Activated naive CD4-positive, alpha-beta T cell treated with anti-CD3 and anti-CD28 coated beads, Interleukin-2, amount 10 ng/mL, durations not matched to agents 7 days and 5 days (primary cell): ENCODE data around the gene TBC1D5.
"Not testable (repeated sequence)": the region's sequence is repeated elsewhere in the genome, so short reads cannot be mapped to it uniquely, and the experiment has no call there.

Experiments
- CTCF ChIA-PET: fragments of 350-600 bp; sonication (Branson Sonifier 250); formaldehyde crosslinking; loops from one replicate; lab custom pipeline; 2021; ENCODE audit warnings: antibody characterized with exemption; lab: Charles Lee
- DNase-seq: peaks from one replicate; pipeline ENCODE4 v3.0.0-alpha.2; 2020
- H3K27ac Mint-ChIP-seq: one replicate; pipeline ENCODE4 v1.8.0; 2021; ENCODE audit warnings: mild to moderate bottlenecking, moderate library complexity, mixed read lengths
- H3K27me3 Mint-ChIP-seq: one replicate; pipeline ENCODE4 v1.8.0; 2021; ENCODE audit warnings: mild to moderate bottlenecking, mixed read lengths
- H3K36me3 Mint-ChIP-seq: one replicate; pipeline ENCODE4 v1.8.0; 2021; ENCODE audit warnings: mixed read lengths
- H3K4me1 Mint-ChIP-seq: one replicate; pipeline ENCODE4 v1.8.0; 2021; ENCODE audit warnings: mixed read lengths
- H3K4me3 Mint-ChIP-seq: one replicate; pipeline ENCODE4 v1.8.0; 2021; ENCODE audit warnings: mild to moderate bottlenecking, moderate library complexity, mixed read lengths
- H3K9me3 Mint-ChIP-seq: one replicate; pipeline ENCODE4 v1.8.0; 2021; ENCODE audit warnings: mixed read lengths

Gene TBC1D5, protein sequence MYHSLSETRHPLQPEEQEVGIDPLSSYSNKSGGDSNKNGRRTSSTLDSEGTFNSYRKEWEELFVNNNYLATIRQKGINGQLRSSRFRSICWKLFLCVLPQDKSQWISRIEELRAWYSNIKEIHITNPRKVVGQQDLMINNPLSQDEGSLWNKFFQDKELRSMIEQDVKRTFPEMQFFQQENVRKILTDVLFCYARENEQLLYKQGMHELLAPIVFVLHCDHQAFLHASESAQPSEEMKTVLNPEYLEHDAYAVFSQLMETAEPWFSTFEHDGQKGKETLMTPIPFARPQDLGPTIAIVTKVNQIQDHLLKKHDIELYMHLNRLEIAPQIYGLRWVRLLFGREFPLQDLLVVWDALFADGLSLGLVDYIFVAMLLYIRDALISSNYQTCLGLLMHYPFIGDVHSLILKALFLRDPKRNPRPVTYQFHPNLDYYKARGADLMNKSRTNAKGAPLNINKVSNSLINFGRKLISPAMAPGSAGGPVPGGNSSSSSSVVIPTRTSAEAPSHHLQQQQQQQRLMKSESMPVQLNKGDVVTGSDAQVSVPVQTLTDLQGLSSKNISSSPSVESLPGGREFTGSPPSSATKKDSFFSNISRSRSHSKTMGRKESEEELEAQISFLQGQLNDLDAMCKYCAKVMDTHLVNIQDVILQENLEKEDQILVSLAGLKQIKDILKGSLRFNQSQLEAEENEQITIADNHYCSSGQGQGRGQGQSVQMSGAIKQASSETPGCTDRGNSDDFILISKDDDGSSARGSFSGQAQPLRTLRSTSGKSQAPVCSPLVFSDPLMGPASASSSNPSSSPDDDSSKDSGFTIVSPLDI

DNA sequence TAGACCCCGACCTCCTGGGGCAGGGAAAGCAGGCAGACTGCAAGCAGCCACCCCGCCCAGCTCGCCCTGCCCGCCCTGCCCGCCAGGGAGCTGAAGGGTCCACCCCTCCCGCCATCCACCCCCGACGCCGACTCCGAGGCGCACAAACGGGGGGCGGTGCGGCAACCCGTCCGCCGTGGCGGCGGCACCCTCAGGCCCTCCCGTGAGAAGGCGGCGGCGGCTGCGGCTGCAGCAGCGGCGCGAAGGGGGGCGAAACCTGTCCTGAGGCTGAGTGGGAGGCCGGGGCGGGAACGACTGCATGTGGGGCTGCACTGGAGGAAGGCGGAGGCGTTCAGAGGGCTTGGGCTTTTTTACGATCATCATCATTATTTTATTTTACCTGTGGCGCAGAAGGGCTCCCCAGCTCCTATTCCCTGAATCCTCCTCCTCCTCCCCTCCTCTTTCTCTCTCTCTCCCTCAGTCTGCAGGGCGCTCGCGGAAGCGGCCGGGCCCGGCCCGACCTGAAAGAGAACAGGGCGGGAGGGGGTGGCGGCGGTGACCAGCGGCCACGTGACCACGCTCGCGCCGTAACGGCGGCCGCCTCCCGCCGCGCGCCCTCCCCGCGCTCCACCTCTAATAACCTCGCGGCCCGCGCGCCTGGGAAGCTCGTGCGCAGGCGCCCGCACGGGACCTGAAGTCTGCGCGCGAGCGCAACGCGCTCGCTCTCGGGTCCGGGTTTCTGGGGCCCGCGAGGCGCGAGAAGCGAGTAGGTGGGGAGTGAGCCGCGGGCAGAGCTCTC, at the start of gene TBC1D5:
TBC1D5 (minus strand) TSS at position 530 of the 778 bp plus-strand sequence. CDS start 234,061 bp downstream, outside the sequence.
- peaks cover 50% of the 10 kb centered on the region for H3K4me1 Mint-ChIP-seq
- peak within 1 kb of the TSS; percentile 95 for H3K27ac Mint-ChIP-seq
- H3K36me3 Mint-ChIP-seq = peaks cover 4% of the 10 kb centered on the region
- CTCF ChIA-PET = interaction anchor here (0.9 kb wide), 1 partner anchor 14 kb away, joined by 3 read pairs; no protein-coding TSS in a partner anchor
- peak; percentile 95 for DNase-seq
- H3K27me3 Mint-ChIP-seq = no peaks in the 10 kb centered on the region
- H3K4me3 Mint-ChIP-seq = peak within 1 kb of the TSS; percentile 92
- H3K9me3 Mint-ChIP-seq = no peaks in the 10 kb centered on the region

DNA sequence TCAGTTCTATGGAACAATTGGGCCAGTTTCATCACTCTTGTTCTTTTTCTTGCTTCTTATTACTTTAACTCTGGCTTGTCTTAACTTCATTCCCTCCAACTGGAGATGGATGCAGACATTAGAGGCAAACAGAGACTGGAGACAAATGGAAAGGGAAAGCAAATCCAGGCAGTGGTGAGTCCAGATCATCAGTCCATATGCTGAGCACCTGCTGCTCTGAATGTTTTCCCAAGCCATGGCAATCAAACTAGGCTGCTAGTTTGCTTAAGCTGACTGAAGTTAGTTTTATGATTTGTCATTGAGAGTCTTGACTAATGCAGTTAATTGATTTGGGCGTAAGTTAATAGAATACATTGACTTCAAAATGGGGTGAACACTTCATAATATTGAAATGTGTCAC, 41.0 kb upstream of the TBC1D5 start:
- Mint-ChIP-seq H3K36me3 (peaks cover 22% of the 10 kb centered on the region), H3K4me3 (no peak overlapping the region), H3K27me3 (peaks cover 16% of the 10 kb centered on the region), H3K27ac (no peak overlapping the region), H3K9me3 (peaks cover 18% of the 10 kb centered on the region), H3K4me1 (peaks cover 23% of the 10 kb centered on the region)
- DNase-seq = no peak
- CTCF ChIA-PET = no interaction called here

DNA sequence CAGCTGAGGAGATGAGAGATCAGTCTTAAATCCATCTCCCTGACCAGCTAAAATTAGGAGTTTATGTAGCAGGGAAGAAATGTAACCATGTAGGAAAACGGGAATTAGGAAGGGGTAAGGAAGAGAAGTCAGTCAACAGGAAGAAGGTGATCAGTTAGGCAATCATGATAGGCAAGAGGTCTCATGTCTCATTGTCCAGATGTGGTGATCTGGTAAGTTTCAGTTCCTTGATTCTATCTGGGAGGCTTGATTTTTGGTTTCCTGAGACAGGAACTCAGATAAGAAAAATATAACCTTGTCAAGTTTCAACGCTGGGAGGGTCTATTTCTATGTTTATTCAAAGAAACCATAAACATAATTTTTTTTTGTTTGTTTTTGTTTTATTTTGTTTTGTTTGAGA, 40.3 kb upstream of the TBC1D5 start:
- DNase-seq = no peak
- Mint-ChIP-seq H3K27me3 (peaks cover 16% of the 10 kb centered on the region), H3K9me3 (peaks cover 20% of the 10 kb centered on the region), H3K4me1 (peaks cover 23% of the 10 kb centered on the region), H3K27ac (no peak overlapping the region), H3K4me3 (no peak overlapping the region), H3K36me3 (peaks cover 22% of the 10 kb centered on the region)
- CTCF ChIA-PET = no interaction called here

DNA sequence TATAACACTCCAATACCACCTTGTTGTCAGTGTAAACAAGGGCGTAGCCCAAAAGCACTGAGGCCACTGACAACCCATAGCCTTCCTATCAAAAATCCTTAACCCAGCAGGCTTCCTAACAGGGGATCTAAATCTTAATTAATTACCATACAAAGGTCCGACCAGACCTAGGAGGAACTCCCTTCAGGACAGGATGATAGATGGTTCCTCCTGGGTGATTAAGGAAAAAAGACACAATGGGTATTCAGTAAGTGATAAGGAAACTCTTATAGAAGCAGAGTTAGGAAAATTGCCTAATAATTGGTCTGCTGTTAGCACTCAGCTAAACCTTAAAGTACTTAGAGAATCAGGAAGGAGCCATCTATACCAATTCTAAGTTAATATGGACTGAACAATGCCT, 37.9 kb upstream of the TBC1D5 start:
- H3K9me3 Mint-ChIP-seq = peaks cover 25% of the 10 kb centered on the region
- H3K27ac Mint-ChIP-seq = not testable (repeated sequence)

DNA sequence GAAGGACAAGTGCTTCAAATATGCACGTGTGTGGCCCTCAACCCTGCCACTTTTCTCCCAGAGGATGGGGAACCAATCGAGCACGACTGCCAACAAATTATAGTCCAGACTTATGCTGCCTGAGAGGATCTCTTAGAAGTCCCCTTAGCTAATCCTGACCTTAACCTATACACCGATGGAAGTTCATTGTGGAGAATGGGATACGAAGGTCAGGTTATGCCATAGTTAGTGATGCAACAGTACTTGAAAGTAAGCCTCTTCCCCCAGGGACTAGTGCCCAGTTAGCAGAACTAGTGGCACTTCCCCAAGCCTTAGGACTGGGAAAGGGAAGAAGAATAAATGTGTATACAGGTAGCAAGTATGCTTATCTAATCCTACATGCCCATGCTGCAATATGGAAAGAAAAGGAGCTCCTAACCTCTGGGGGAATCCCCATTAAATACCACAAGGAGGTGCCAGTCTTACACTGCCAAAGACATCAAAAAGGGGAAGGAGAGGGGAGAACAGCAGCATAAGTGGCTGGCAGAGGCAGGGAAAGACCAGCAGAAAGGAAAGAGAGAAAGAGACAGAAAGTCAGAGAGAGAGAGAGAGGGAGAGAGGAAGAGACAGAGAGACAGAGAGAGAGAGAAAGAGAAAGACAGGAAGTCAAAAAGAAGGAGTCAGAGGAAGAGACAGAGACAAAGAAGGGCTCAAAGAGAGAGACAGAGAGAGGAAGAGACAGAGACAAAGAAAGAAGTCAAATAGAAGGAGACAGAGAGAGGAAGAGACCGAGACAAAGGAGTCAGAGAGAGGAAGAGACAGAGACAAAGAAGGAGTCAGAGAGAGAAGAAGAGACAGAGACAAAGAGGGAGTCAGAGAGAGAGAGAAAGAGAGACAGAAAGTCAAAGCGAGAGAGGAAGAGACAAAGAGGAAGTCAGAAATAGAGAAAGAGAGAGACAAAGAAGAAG, 37.1 kb upstream of the TBC1D5 start:
- H3K27ac Mint-ChIP-seq, CTCF ChIA-PET, DNase-seq, H3K4me3 Mint-ChIP-seq: not testable (repeated sequence)
- Mint-ChIP-seq H3K9me3 (peaks cover 26% of the 10 kb centered on the region), H3K27me3 (peaks cover 38% of the 10 kb centered on the region), H3K4me1 (peaks cover 41% of the 10 kb centered on the region), H3K36me3 (peaks cover 39% of the 10 kb centered on the region)

More for the DNA sequence above, 37.9 kb upstream of the TBC1D5 start:
- peaks cover 37% of the 10 kb centered on the region for H3K36me3 Mint-ChIP-seq
- CTCF ChIA-PET, DNase-seq, H3K4me3 Mint-ChIP-seq: not testable (repeated sequence)
- peaks cover 34% of the 10 kb centered on the region for H3K27me3 Mint-ChIP-seq
- H3K4me1 Mint-ChIP-seq = peaks cover 33% of the 10 kb centered on the region

DNA sequence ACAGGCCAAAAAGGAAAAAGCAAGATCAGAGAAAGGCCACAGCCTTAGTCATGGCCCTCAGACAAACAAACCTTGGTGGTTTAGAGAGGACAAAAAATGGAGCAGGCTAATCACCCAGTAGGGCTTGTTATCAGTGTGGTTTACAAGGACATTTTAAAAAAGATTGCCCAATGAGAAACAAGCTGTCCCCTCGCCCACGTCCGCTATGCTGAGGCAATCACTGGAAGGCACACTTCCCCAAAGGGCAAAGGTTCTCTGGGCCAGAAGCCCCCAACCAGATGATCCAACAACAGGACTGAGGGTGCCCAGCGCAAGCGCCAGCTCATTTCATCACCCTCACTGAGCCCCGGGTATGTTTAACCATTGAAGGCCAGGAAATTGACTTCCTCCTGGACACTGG, 34.9 kb upstream of the TBC1D5 start:
- H3K27ac Mint-ChIP-seq, CTCF ChIA-PET, H3K4me3 Mint-ChIP-seq, DNase-seq: not testable (repeated sequence)
- H3K36me3 Mint-ChIP-seq = peaks cover 35% of the 10 kb centered on the region
- peaks cover 45% of the 10 kb centered on the region for H3K4me1 Mint-ChIP-seq
- H3K27me3 Mint-ChIP-seq = peaks cover 48% of the 10 kb centered on the region
- H3K9me3 Mint-ChIP-seq = peaks cover 30% of the 10 kb centered on the region

DNA sequence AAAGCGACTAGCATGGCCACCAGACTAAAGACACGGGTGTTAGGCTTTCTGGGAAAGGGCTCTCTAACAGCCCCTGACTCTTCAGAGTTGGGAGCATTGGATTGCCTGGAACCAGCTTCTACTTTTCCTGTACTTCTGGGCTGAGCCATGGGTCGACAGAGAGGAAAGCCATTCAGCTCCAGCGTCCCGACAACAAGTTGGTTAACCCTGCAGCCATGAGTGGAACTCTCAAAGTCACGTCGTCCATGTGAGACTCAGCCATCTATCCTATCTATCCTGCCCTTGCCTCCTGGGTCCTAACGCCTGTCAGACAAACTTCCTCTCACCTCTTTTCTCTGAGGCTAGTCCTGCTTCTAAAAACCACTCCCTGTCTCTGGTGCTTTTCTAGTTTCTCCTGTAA, 32.6 kb upstream of the TBC1D5 start:
- Mint-ChIP-seq H3K36me3 (peaks cover 23% of the 10 kb centered on the region), H3K4me1 (peaks cover 43% of the 10 kb centered on the region), H3K27me3 (peaks cover 44% of the 10 kb centered on the region), H3K4me3 (peak overlapping the region; percentile 76), H3K9me3 (peaks cover 22% of the 10 kb centered on the region), H3K27ac (peak overlapping the region; percentile 85)
- peak; percentile 57 for DNase-seq
- CTCF ChIA-PET = interaction anchor here (2.2 kb wide), 1 partner anchor 65 kb away, joined by 7 read pairs; no protein-coding TSS in a partner anchor

DNA sequence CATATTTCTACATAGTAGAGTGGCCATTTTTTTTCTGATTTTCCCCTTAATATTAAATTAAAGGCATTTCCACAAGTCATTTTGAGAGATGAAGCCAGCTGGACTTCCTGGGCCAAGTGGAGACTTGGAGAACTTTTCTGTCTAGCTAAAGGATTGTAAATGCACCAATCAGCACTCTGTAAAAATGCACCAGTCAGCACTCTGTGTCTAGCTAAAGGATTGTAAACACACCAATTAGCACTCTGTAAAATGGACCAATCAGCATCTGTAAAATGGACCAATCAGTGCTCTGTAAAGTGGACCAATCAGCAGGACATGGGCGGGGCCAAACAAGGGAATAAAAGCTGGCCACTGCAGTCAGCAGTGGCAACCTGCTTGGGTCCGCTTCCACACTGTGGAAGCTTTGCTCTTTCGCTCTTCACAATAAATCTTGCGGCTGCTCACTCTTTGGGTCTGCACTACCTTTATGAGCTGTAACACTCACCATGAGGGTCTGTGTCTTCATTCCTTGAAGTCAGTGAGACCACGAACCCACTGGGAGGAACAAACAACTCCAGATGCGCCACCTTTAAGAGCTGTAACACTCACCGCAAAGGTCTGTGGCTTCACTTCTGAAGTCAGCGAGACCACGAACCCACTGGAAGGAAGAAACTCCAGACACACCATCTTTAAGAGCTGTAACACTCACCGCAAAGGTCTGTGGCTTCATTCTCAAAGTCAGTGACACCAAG, 31.9 kb upstream of the TBC1D5 start:
- CTCF ChIA-PET = interaction anchor here (2.2 kb wide), 2 partner anchors 27 to 66 kb away, joined by 4 to 7 read pairs; no protein-coding TSS in a partner anchor
- peaks cover 19% of the 10 kb centered on the region for H3K36me3 Mint-ChIP-seq
- H3K27ac Mint-ChIP-seq = peak overlapping the region; percentile 85
- H3K4me1 Mint-ChIP-seq = peaks cover 36% of the 10 kb centered on the region
- H3K4me3 Mint-ChIP-seq = peak overlapping the region; percentile 76
- DNase-seq = peak; percentile 78
- H3K9me3 Mint-ChIP-seq = peaks cover 22% of the 10 kb centered on the region
- H3K27me3 Mint-ChIP-seq = peaks cover 40% of the 10 kb centered on the region

DNA sequence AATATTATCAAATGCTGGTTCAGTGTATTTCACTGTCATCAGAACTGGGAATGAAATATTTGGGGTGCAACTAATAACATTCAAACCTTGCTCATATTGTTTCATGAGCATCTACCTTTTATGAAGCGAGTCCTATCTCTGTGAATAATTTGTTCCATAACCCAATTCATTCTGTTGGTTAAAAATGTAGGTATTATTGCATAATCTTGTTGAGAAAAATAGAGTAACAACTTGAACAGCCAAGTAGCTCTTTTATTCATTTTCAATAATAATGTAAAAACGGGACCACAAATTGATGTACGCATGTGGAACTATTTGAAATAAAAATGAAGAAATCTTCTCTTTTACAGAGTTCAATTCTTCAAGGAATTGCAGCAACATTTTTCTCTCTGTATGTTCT, 30.1 kb upstream of the TBC1D5 start:
- peaks cover 16% of the 10 kb centered on the region for H3K9me3 Mint-ChIP-seq
- H3K27ac Mint-ChIP-seq = no peak overlapping the region
- DNase-seq = no peak
- CTCF ChIA-PET = interaction anchor here (2.2 kb wide), 1 partner anchor 25 kb away, joined by 4 read pairs; no protein-coding TSS in a partner anchor
- peaks cover 19% of the 10 kb centered on the region for H3K36me3 Mint-ChIP-seq
- no peak overlapping the region for H3K4me3 Mint-ChIP-seq
- H3K4me1 Mint-ChIP-seq = peaks cover 33% of the 10 kb centered on the region
- H3K27me3 Mint-ChIP-seq = peaks cover 40% of the 10 kb centered on the region

DNA sequence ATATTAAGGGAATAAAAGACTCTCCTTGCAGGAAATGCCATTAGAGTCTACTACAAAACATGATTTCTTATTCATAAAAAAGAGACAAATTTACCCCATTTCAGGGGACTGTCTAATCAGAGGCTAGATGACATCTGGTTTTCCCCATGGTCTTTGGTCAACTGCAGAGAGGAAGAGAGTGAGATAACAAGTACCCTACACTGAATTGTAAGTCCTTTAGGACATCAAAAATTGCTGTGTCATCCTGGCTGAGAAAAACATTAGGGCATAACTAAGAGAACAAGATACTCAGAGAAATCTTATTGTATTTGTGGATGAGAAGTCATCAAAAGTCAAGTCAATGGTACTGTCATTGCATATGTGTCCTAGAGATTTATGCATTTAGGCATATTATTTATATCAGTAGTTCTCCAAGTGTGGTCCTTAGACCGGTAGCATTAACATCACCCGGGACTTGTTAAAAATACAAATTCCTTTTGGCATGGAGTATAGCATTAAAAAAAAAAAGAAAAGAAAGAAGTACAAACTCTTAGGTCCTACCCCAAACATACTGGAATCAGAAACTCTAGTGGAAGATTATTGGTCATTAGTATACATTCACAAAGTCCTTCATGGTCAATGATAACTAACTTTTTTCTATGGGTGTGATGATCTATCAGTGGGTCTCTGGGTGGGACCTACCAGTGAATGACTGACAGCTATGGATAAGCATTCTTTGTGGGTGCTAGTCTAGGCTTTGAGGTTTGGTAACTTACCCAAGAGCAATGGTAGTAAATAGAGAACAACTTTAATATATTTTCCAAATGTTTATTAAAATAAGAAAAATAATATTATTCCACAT, 29.0 kb upstream of the TBC1D5 start:
- peaks cover 15% of the 10 kb centered on the region for H3K9me3 Mint-ChIP-seq
- H3K4me3 Mint-ChIP-seq = no peak overlapping the region
- CTCF ChIA-PET = no interaction called here
- H3K27ac Mint-ChIP-seq = no peak overlapping the region
- H3K27me3 Mint-ChIP-seq = peaks cover 36% of the 10 kb centered on the region
- peaks cover 32% of the 10 kb centered on the region for H3K4me1 Mint-ChIP-seq
- peaks cover 12% of the 10 kb centered on the region for H3K36me3 Mint-ChIP-seq
- DNase-seq = no peak

DNA sequence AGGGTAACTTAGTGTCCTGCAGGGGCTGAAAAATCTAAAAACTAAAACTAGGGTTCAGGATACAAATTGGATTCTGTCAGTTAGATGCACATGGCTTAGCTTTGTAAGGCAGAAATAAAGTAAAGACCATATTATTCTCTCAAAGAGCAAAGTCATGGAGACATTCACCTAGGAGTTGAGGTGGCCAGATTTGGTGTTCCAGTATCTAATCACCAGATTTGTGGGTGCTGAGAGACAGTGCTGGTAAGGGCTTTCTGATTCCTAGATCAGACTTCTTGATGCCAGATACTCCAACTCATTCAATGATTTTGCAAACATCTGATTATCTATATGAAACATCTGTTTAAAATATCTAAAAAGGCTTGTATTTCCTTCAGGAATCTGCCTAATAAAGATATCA, 28.3 kb upstream of the TBC1D5 start:
- Mint-ChIP-seq H3K27ac (no peak overlapping the region), H3K27me3 (peaks cover 29% of the 10 kb centered on the region), H3K9me3 (peaks cover 10% of the 10 kb centered on the region), H3K4me3 (no peak overlapping the region), H3K36me3 (peaks cover 7% of the 10 kb centered on the region), H3K4me1 (peaks cover 26% of the 10 kb centered on the region)
- DNase-seq = no peak
- CTCF ChIA-PET = no interaction called here
